Spinal cord (tissue), 10 donors: ENCODE data around the gene PDSS2. TPM values are rescaled to one million over a fixed set of nuclear protein-coding genes. Genes with fewer than 3 reads are reported as not detected.
A peak's percentile ranks its signal among the peaks of the same experiment; 100 is the strongest.

Source experiments
- DNase-seq, 6 donors: peaks; one replicate each; pipeline versions ENCODE4 v3.0.0 to v3.0.0-alpha.2; 2013 to 2015; ENCODE audit warnings: low spot score in 6 of 6, low read depth in 4 of 6
- H3K27ac ChIP-seq: one replicate; pipeline ENCODE4 v1.5.1; 2013; ENCODE audit warnings: low read depth, low read length, control low read depth
- H3K27me3 ChIP-seq: one replicate; pipeline ENCODE4 v1.6.1; 2013; ENCODE audit warnings: low read length; ENCODE audit not compliant: control insufficient read depth, insufficient read depth
- H3K36me3 ChIP-seq: one replicate; pipeline ENCODE4 v1.6.1; 2013; ENCODE audit warnings: low read length; ENCODE audit not compliant: control insufficient read depth, insufficient read depth
- H3K4me1 ChIP-seq: one replicate; pipeline ENCODE4 v1.6.1; 2013; ENCODE audit warnings: low read length; ENCODE audit not compliant: control insufficient read depth, insufficient read depth
- H3K4me3 ChIP-seq: one replicate; pipeline ENCODE4 v1.5.1; 2013; ENCODE audit warnings: low read depth, low read length, control low read depth
- H3K9me3 ChIP-seq: one replicate; pipeline ENCODE4 v1.6.1; 2013; ENCODE audit warnings: low read length; ENCODE audit not compliant: control insufficient read depth, insufficient read depth
- whole genome bisulfite sequencing: methylation state at CpG from one replicate; pipeline ENCODE4 v1.1.5; 2013; ENCODE audit warnings: missing lambda C conversion rate; ENCODE audit not compliant: insufficient coverage; 5-methylcytosine and 5-hydroxymethylcytosine counted together
- polyA plus RNA-seq, 2 donors: library from polyadenylated mRNA; unstranded; fragments of 120-200 nt; gene quantifications; one replicate each; pipeline ENCODE4 v1.2.1, GENCODE V29; 2013; ENCODE audit not compliant: insufficient read length in 2 of 2
- total RNA-seq, 2 donors: library from RNA; depleted of rRNA in 1 of 2; stranded (reverse); fragments of 120-200 nt in 1 of 2; fragments of >200 nt in 1 of 2; gene quantifications; one replicate each; pipeline versions ENCODE4 v1.2.3 to v1.2.4, GENCODE V29; 2013 to 2014
- donor health status: healthy.

Gene PDSS2
- total and polyA plus RNA-seq, 4 donors: 9.5 to 14.5 (median 10.6) TPM

GRCh38 chr6:107228754-107229153, 230.6 kb downstream of the PDSS2 start:
- Histone ChIP-seq H3K9me3 (no peaks in the 10 kb centered on the region), H3K4me1 (no peaks in the 10 kb centered on the region), H3K27ac (no peak overlapping the region), H3K4me3 (no peak overlapping the region), H3K27me3 (no peaks in the 10 kb centered on the region), H3K36me3 (no peaks in the 10 kb centered on the region)
- no CpG with 5 or more reads among the region's 1 CpG for WGBS
- DNase-seq: no peak

- H3K4me1 ChIP-seq: no peaks in the 10 kb centered on the region
- no CpG with 5 or more reads among the region's 2 CpGs for WGBS
- H3K27me3 ChIP-seq: no peaks in the 10 kb centered on the region
- no peaks in the 10 kb centered on the region for H3K36me3 ChIP-seq
- H3K9me3 ChIP-seq: no peaks in the 10 kb centered on the region
- DNase-seq: no peak
- H3K4me3 ChIP-seq: no peak overlapping the region
- H3K27ac ChIP-seq: no peak overlapping the region
These were observed 237.8 kb downstream of the PDSS2 start for GRCh38 chr6:107221519-107221918.

GRCh38 chr6:107219851-107220250, 239.5 kb downstream of the PDSS2 start:
- no peak overlapping the region for H3K27ac ChIP-seq
- H3K36me3 ChIP-seq: no peaks in the 10 kb centered on the region
- no peak for DNase-seq
- no peaks in the 10 kb centered on the region for H3K9me3 ChIP-seq
- no peaks in the 10 kb centered on the region for H3K4me1 ChIP-seq
- WGBS: 100% methylated on average over 1 of the region's 4 CpGs
- no peak overlapping the region for H3K4me3 ChIP-seq
- no peaks in the 10 kb centered on the region for H3K27me3 ChIP-seq

- Histone ChIP-seq H3K27ac (no peak overlapping the region), H3K27me3 (no peaks in the 10 kb centered on the region), H3K4me1 (no peaks in the 10 kb centered on the region), H3K4me3 (no peak overlapping the region), H3K9me3 (no peaks in the 10 kb centered on the region), H3K36me3 (no peaks in the 10 kb centered on the region)
- DNase-seq: no peak
- WGBS: no CpG with 5 or more reads among the region's 2 CpGs
These were observed 241.2 kb downstream of the PDSS2 start for GRCh38 chr6:107218142-107218541.

GRCh38 chr6:107217248-107217647, 242.1 kb downstream of the PDSS2 start:
- Histone ChIP-seq H3K9me3 (no peaks in the 10 kb centered on the region), H3K27ac (no peak overlapping the region), H3K27me3 (no peaks in the 10 kb centered on the region), H3K4me1 (no peaks in the 10 kb centered on the region), H3K36me3 (no peaks in the 10 kb centered on the region), H3K4me3 (no peak overlapping the region)
- DNase-seq: no peak

GRCh38 chr6:107216197-107216933, 243.0 kb downstream of the PDSS2 start:
- no peaks in the 10 kb centered on the region for H3K36me3 ChIP-seq
- 80% methylated on average over 5 of the region's 8 CpGs for WGBS
- no peak for DNase-seq
- no peak overlapping the region for H3K4me3 ChIP-seq
- no peaks in the 10 kb centered on the region for H3K9me3 ChIP-seq
- no peaks in the 10 kb centered on the region for H3K4me1 ChIP-seq
- no peak overlapping the region for H3K27ac ChIP-seq
- no peaks in the 10 kb centered on the region for H3K27me3 ChIP-seq

- Histone ChIP-seq H3K4me1 (no peaks in the 10 kb centered on the region), H3K9me3 (no peaks in the 10 kb centered on the region), H3K36me3 (no peaks in the 10 kb centered on the region), H3K4me3 (no peak overlapping the region), H3K27ac (no peak overlapping the region), H3K27me3 (no peaks in the 10 kb centered on the region)
- no peak for DNase-seq
- no CpG with 5 or more reads among the region's 1 CpG for WGBS
These were observed 244.0 kb downstream of the PDSS2 start for GRCh38 chr6:107215334-107215733.

- H3K4me3 ChIP-seq: no peak overlapping the region
These were observed 244.7 kb downstream of the PDSS2 start for GRCh38 chr6:107214655-107215054.

GRCh38 chr6:107209406-107210305, 249.7 kb downstream of the PDSS2 start:
- Histone ChIP-seq H3K27me3 (no peaks in the 10 kb centered on the region), H3K4me3 (no peak overlapping the region), H3K9me3 (no peaks in the 10 kb centered on the region), H3K4me1 (no peaks in the 10 kb centered on the region), H3K27ac (no peak overlapping the region), H3K36me3 (no peaks in the 10 kb centered on the region)
- peak in 2 of 6 donors; percentile 77 to 79 for DNase-seq
- WGBS: 76% methylated on average over 4 of the region's 8 CpGs

More at GRCh38 chr6:107214655-107215054, 244.7 kb downstream of the PDSS2 start:
- Histone ChIP-seq H3K36me3 (no peaks in the 10 kb centered on the region), H3K9me3 (no peaks in the 10 kb centered on the region), H3K27me3 (no peaks in the 10 kb centered on the region), H3K4me1 (no peaks in the 10 kb centered on the region), H3K27ac (no peak overlapping the region)
- DNase-seq: no peak
